Kidney capillary endothelial cell (primary cell): Measurements from ENCODE around the gene TAF1C.

ENCODE experiments used
- DNase-seq: peaks from one replicate; pipeline ENCODE4 v3.0.0-alpha.2; 2018; ENCODE audit warnings: low spot score

TAF1C gene

GRCh38 chr16:84156342-84156784, 30.5 kb downstream of the TAF1C start:
- no peak for DNase-seq

- no peak for DNase-seq
Observed at GRCh38 chr16:84155771-84156170, 31.1 kb downstream of the TAF1C start.

GRCh38 chr16:84155226-84155625, 31.6 kb downstream of the TAF1C start:
- no peak for DNase-seq

DNA sequence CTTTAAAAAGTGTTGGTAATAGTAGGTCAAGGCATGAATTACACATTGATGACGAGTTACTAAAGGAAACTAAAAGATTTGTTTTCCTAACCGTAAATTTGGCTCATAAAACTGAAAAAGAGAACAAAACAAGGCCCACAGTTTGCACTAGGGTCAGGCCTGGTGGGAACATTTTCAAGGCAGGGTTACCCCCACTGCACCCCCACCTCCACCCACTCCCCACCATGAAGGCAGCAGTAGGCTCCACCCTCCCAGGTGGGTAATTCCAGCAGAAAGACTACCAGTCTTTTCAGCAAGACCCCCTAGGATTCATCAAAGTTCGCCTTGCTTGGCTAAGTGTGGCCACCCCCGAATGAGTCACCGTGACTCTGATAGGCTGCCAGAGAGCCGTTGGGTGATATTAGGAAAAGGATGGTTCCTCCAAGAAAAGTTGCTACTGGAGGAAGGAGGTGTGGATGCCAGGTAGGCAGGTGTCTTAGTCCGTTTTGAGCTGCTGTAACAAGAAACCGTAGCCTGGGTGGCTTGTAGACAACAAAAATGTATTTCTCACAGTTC, 33.1 kb downstream of the TAF1C start:
- no peak for DNase-seq

GRCh38 chr16:84150926-84151325, 35.9 kb downstream of the TAF1C start:
- DNase-seq = no peak

DNA sequence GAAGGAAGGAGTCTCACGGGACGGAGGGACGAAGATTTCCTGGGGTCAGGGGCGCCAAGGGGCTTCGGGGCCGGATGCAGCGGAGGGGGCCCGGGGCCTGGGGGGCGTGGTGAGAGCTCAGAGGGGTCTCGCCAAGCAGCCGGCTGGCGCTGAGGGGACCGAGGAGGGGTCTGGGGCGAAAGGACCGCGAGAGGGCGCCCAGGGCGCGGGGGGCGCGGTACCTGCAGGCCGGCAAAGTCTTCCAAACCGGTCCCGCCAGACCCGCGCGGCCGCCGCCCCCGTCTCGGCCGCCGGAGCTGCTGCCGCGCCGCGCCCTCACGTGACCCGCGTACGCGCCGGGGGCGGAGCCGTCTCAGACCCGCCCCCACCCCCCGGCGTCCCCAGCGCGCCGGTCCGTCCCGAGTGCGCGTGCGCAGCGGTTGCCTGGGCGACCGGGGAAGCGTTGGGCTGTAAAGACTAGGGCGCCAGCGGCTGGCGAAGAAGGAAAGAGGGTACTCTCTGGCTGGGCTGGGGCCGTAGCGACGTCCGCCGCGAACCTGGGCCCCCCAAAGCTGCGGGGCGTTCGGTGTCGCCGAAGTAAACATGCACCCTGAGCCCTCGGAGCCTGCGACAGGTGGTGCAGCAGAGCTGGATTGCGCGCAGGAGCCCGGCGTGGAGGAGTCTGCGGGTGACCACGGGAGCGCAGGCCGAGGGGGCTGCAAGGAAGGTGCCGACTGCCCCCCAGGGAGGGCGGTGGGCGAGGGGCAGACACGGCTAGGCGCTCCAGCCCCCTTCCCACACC, 41.8 kb downstream of the TAF1C start, which contains the start of the genes DNAAF1 and HSDL1:
DNAAF1 (plus strand) TSS at position 450 of the 781 bp plus-strand sequence; CDS start at position 583, 133 bp downstream.
HSDL1 (minus strand) TSS at position 319 of the 781 bp plus-strand sequence. CDS start 13,856 bp downstream, outside the sequence.
- DNase-seq = peak; percentile 76

DNA sequence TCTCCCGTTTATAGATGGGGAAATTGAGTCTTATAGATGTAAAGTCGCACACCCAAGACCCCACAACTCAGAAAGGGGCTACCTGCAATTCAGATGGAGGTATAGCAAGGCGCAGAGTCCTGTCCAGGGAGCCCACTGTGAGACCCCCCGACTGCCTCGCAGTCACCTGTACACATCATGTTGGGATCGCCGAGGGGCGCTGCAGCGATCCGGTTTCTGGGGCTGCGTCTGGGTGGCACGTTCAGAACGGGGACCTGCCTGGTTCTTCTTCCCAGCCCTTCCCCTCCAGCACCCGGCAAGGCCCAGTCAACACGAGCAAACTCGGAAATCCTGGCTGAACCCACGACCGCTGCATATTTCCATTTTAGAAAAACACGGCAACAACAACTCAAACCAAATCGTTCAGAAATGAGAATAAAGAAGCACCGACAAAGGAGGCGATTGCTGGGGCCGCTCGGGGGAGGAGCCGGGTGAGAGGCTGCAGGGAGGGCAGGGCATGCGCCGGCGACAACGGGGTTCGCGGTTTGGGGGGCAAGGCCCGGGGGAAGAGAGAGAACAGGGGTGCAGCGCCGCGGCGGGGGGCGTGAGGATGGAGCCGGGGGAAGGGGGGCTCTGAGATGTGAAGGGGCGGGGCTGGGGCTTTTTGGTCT, 42.5 kb downstream of the TAF1C start:
- peak; percentile 7 for DNase-seq

DNA sequence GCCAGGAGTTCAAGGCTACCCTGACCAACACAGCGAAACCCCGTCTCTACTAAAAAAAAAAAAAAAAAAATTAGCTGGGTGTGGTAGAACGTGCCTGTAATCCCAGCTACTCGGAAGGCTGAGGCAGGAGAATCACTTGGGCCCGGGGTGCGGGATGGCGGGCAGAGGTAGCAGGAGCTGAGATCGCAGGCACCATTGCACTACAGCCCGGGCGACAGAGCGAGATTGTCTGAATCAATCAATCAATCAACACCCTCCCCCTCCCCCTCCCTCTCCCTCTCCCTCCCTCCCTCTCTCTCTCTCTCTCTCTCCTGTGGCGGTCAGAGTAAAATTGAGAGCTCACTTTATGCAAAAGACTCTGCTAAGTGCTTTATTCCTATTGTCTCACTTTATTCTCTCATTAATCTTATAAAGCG, 43.1 kb downstream of the TAF1C start:
- DNase-seq = no peak

GRCh38 chr16:84143081-84143480, 43.8 kb downstream of the TAF1C start:
- no peak for DNase-seq

GRCh38 chr16:84141143-84141670, 45.6 kb downstream of the TAF1C start:
- no peak for DNase-seq

DNA sequence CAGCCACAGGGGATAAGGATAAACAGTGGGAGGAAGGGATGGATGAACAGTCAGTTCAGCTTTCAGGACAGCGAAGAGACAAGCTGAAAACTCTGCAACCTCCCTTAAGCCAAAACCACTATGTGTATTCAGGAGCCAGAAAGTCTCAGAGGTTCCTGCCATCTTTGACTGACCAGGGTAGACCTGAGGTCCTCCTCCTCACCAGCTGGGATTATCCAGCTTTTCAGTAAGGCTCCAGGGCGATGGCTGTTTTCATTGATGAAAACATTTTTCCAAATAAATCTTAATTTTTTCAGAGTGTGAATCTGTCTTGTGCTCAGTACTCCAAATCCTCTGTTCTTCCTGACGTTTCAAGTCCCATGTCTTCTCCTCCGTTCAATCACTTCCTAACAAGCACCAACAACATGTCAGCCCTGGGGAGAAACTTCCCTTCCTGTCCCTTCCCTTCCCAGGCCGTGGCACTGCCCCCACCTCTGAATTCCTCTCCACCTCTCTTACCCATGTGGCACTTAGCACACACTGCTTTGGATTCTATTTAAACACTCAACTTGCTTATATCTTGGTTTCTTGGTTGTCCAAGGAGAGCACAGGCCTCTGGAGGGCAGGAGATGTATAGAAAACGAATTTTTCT, 47.1 kb downstream of the TAF1C start:
- DNase-seq = no peak

DNA sequence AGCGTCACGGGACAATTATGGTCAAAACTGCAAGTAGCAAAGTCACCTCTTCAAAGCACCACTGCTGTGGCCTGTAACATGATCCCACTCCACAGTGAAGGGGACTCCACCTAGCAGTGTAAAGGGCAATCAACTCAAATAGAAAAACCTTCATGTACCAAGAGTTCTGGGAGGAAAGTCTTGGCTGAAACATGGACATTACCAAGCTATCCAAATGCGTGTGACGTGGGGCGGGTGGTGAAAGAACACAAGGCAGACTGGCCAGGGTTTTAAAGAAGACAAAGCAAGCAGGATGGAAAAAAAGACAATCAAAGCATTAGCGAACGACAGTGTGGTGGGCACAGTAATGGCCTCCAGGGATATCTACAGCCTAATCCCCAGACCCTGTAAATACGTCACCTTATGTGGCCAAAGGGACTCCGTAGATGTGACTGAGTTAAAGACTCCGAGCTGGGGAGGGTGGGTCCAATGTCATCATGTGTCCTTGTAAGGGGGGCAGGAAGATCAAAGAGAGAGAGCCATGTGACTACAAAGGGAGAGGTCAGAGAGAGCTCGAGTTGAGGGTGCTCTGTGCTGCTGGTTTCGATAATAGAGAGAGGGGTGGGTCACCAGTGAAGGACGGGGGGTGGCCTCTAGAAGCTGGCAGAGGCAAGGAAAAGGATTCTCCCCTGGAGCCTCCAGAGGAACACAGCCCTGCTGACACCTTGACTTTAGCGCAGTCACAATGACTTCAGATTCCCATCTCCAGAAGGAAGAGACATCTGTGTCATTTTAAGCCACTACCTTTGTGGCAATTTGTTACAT, 47.8 kb downstream of the TAF1C start:
- no peak for DNase-seq

DNA sequence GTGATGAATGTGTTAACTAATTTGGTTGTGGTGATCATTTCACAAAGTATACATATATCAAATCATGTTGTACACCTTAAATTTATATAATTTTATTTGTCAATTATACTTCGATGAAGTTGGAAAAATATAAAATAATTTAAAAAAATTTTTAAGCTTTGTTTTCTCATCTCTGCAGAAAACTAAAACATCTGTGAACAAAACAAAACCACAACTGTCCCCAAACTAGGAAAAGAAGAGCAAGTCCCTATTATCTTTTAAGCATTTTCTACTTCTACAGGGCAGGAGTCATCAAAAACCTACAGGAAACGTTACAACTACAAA, 48.4 kb downstream of the TAF1C start:
- DNase-seq = no peak

DNA sequence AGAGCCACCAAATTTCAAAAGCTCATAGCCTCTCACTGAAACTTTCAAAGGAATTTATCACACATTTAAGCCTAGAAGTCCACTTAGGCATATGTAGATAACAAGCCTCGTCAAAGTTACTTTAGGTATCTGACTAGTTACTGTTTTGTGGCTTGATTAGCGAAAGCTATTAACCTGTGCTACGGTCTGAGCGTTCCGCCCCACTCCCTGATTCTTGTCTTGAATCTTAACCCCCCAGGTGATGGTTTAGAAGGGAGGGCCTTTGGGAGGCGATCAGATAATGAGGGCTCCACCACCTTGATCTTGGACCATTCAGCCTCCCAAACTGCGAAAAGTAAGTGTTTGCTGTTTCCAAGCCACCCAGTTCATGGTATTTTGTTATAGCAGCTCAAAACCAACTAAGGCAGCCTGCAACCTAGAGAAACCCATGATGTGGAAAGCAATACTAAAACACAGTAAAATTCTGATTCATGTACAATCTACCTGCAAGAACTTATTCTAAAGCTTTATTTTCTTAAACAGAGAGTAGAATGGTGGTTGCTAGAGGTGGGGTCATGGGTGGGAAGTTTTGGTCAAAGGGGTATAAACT, 49.0 kb downstream of the TAF1C start:
- no peak for DNase-seq

DNA sequence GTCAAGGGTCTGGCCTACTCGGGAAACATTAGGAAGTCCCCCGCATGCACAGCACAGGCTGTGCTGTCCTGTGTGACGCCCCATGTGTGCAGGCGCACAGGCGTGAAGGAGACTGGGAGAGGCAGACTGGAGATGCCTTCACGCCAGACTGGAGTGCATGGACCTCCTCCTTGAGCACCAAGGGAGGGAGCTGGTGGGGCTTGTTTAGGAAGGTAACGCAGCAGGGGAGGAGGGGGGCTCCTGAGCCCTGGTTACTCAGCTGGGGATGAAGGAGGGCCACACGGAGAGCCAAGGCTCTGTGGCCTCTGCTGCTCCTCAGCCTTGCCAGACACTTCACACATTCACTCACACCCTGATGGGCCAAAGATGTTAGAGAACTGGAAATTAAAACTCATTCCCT, 49.6 kb downstream of the TAF1C start:
- no peak for DNase-seq

DNA sequence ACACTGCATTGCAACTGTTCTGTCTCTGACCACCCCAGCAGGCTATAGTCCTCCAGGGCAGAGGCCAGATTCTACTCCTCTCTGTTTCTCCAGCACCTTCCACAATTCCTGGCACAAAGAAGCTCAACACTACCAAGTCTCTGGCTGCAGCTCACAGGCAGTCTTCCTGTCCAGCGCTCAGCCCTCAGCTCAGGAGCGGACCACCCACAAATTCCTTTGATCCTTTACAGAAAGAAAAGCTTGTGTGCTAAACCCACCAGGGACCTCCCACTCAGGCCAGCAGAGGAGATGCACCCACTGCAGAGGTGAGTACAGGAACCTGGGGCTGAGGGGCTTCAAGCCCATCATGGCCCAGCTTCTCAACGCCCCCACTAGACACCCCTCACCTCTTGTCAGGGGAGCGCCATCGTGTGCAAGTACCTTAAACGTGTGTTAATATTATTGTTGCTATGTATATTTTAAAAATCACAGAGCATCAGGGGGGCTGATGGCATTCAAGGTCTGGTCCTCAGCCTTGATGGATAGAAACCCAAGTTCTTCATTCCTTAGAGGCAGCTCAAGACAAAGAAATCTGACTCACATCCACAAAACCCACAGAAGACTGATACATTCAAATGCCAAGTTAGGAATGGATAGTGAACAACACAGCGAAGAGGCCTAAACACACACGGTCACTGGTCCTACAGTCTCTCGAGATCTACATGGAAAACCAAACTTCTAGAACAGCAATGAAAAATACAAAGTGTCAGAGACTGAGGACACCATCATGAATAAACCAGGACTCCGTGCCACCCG, 50.3 kb downstream of the TAF1C start:
- DNase-seq = no peak

DNA sequence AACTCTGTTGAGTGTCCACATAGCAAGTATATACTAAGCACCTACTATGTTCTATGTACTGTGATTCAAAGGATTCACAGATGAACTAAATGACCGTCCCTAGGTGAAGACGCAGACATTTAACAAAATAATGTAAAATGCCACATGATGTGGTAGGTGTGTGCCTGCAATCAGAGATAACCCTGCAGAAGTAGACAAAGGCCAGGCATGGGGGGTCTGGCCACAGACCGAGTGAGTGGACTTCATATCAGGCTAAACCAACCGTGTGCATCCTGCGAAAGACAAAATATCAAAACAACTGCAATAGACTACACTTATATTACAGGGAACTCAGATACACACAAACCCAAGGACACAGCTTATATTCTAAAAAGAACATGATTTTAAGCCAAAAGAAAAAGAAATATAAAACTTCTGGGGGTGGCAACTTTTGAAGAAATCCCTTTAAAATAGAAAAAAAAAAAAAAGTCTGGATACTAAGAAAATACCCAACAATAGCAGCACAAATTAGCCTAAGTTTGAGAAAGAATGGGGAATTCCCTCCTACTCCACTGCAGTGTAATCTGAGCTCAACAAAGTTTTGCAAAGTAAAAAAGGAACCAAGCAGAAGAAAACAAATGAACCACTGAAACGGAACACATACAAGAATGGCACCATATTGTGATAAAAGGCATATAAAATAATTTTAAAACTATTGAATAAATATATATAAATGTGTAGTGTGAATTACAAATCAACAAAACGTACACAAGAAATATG, 54.2 kb downstream of the TAF1C start:
- no peak for DNase-seq

GRCh38 chr16:84131117-84131516, 55.7 kb downstream of the TAF1C start:
- no peak for DNase-seq
